Activated CD8-positive, alpha-beta memory T cell treated with anti-CD3 and anti-CD28 coated beads, Interleukin-2, amount 10 ng/mL, durations not matched to agents 7 days and 5 days (primary cell): ENCODE data around the gene ZDHHC5. TPM values are rescaled to one million over a fixed set of nuclear protein-coding genes. Genes with fewer than 3 reads are reported as not detected.

ENCODE experiments used
- ATAC-seq: fragments of 150-1000 bp; cut with Tn5 transposase; one replicate; pipeline ENCODE4 v1.10.0; 2021; ENCODE audit warnings: moderate library complexity
- CTCF ChIA-PET: fragments of 350-600 bp; sonication (Branson Sonifier 250); formaldehyde crosslinking; loops from one replicate; lab custom pipeline; 2021; ENCODE audit warnings: antibody characterized with exemption; lab: Charles Lee
- DNase-seq: peaks from one replicate; pipeline ENCODE4 v3.0.0-alpha.2; 2020
- H3K27ac Mint-ChIP-seq: one replicate; pipeline ENCODE4 v1.8.0; 2021; ENCODE audit warnings: mild to moderate bottlenecking, mixed read lengths
- H3K27me3 Mint-ChIP-seq: one replicate; pipeline ENCODE4 v1.8.0; 2021; ENCODE audit warnings: mixed read lengths
- H3K36me3 Mint-ChIP-seq: one replicate; pipeline ENCODE4 v1.8.0; 2021; ENCODE audit warnings: mild to moderate bottlenecking, mixed read lengths
- H3K4me1 Mint-ChIP-seq: one replicate; pipeline ENCODE4 v1.8.0; 2021; ENCODE audit warnings: mixed read lengths
- H3K4me3 Mint-ChIP-seq: one replicate; pipeline ENCODE4 v1.8.0; 2021; ENCODE audit warnings: mild to moderate bottlenecking, moderate library complexity, mixed read lengths
- H3K9me3 Mint-ChIP-seq: one replicate; pipeline ENCODE4 v1.8.0; 2022; ENCODE audit warnings: low read depth, mixed read lengths
- microRNA-seq: library from miRNA; unstranded; fragments of <30 nt; microRNA quantifications from one replicate; pipeline ENCODE4 v1.2.0, GENCODE V29; 2022
- total RNA-seq, 2 experiments: library from RNA; stranded (reverse); gene quantifications; one replicate each; pipeline ENCODE4 v1.2.3, GENCODE V29; 2021

The ZDHHC5 gene
- total RNA-seq, 2 experiments from 2014 or later = 74.5 to 75.9 TPM

DNA sequence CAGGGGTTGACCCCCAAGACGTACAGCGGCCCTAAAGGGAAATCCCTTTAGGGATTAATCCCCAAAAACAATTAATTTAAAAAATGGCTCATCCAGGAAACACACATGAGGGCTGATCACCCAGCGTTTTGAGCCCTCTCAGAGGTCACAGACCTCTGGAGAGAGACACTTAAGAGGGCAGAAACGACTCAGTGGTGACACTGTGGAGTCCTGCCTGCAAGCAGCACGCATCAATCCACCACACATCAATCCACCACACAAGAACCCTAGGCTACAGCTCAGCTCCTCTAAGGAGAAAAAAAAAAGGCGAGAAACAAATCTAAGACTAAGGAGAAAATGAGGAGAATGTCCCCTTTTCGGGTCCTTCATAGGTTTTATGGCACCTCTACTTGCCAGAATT, 60.9 kb downstream of the ZDHHC5 start:
- H3K27ac Mint-ChIP-seq = no peak overlapping the region
- H3K4me3 Mint-ChIP-seq = no peak overlapping the region
- peaks cover 2% of the 10 kb centered on the region for H3K36me3 Mint-ChIP-seq
- no peaks in the 10 kb centered on the region for H3K27me3 Mint-ChIP-seq
- ATAC-seq = no peak
- peaks cover 15% of the 10 kb centered on the region for H3K4me1 Mint-ChIP-seq
- no peak for DNase-seq
- H3K9me3 Mint-ChIP-seq = no peaks in the 10 kb centered on the region
- CTCF ChIA-PET = interaction anchor here (0.6 to 3.0 kb wide), 4 partner anchors 15 to 72 kb away, joined by 3 to 7 read pairs (median 4); no protein-coding TSS in a partner anchor

GRCh38 chr11:57729479-57729878, 61.6 kb downstream of the ZDHHC5 start:
- no peak overlapping the region for H3K27ac Mint-ChIP-seq
- peaks cover 2% of the 10 kb centered on the region for H3K36me3 Mint-ChIP-seq
- peaks cover 17% of the 10 kb centered on the region for H3K4me1 Mint-ChIP-seq
- CTCF ChIA-PET = interaction anchor here (3.0 kb wide), 1 partner anchor 71 kb away, joined by 7 read pairs; no protein-coding TSS in a partner anchor
- H3K4me3 Mint-ChIP-seq = no peak overlapping the region
- H3K27me3 Mint-ChIP-seq = no peaks in the 10 kb centered on the region
- H3K9me3 Mint-ChIP-seq = no peaks in the 10 kb centered on the region
- ATAC-seq (no peak), DNase-seq (no peak)

DNA sequence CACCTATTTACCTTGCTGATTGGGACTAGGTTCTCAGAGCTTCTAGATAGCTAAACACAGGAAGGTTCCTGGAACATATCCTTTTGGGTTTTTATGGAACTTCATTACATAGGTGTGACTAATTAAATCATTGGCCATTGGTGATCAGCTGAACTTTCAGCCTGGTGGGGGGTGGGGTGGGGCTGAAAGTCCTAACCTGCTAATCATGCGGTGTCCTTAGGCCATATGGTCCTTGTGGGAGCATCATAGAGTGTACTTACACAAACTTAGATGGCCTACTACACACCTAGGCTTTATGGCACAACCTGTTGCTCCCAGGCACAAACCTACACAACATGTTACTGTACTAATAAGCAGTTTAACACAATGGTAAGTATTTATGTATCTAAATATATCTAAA, 64.7 kb downstream of the ZDHHC5 start:
- Mint-ChIP-seq H3K36me3 (peaks cover 8% of the 10 kb centered on the region), H3K27ac (no peak overlapping the region), H3K27me3 (no peaks in the 10 kb centered on the region), H3K4me1 (peaks cover 19% of the 10 kb centered on the region), H3K9me3 (no peaks in the 10 kb centered on the region), H3K4me3 (no peak overlapping the region)
- CTCF ChIA-PET = no interaction called here
- ATAC-seq = no peak
- DNase-seq = no peak

DNA sequence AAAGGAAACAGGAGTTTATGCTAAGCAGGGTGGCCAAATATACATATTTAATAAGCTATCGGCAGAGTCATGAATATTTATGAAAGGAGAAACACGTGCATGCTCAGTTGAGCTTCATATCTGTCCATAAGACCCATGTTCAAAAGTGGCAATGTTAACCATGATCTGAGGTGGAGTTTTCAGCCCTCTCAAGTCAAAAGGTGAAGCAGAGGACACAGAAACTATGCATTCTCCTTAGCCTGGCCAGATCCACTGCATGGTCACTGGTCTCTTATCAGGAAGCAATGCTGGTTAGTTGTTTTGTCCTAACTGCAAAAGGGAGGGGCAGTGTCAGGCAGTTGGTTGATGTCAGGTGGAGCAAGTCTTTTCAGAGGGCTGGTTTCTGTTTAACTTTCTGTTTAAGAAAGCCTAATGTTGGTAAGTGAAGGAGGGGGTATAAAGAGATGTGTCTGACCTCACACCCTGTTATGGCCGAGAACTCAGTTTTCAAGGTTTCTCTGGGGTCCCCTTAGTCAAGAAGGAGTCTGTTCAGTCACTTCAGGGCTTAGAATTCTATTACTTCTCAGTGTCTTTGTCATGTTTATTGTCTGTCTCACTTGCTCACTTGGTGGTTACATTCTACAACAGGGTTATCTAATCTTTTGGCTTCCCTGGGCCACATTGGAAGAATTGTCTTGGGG, 67.8 kb downstream of the ZDHHC5 start:
- DNase-seq (no peak), ATAC-seq (peak; percentile 45)
- CTCF ChIA-PET = interaction anchor here (2.6 kb wide), 1 partner anchor 12 kb away, joined by 11 read pairs; no protein-coding TSS in a partner anchor
- H3K9me3 Mint-ChIP-seq = no peaks in the 10 kb centered on the region
- H3K36me3 Mint-ChIP-seq = peaks cover 15% of the 10 kb centered on the region
- no peak overlapping the region for H3K4me3 Mint-ChIP-seq
- H3K27ac Mint-ChIP-seq = peak overlapping the region; percentile 67
- H3K4me1 Mint-ChIP-seq = peaks cover 20% of the 10 kb centered on the region
- H3K27me3 Mint-ChIP-seq = no peaks in the 10 kb centered on the region

- Mint-ChIP-seq H3K4me1 (peaks cover 25% of the 10 kb centered on the region), H3K9me3 (no peaks in the 10 kb centered on the region), H3K27me3 (no peaks in the 10 kb centered on the region), H3K27ac (peak within 1 kb of the TSS; percentile 93), H3K36me3 (peaks cover 34% of the 10 kb centered on the region), H3K4me3 (peak within 1 kb of the TSS; percentile 86)
- CTCF ChIA-PET = interaction anchor here (0.7 to 2.9 kb wide), 8 partner anchors 10 to 100 kb away, joined by 3 to 16 read pairs (median 5); partner anchors contain the start of genes BTBD18, MED19 and TMX2
- DNase-seq (peak; percentile 97), ATAC-seq (peak; percentile 91)
Measured at GRCh38 chr11:57741132-57742086, 73.5 kb downstream of the ZDHHC5 start, which contains the start of gene SELENOH. SELENOH (plus strand) TSS chr11:57741491; CDS start chr11:57741596, 105 bp downstream.

GRCh38 chr11:57742087-57742452, 74.2 kb downstream of the ZDHHC5 start:
- Mint-ChIP-seq H3K27me3 (no peaks in the 10 kb centered on the region), H3K4me3 (peak overlapping the region; percentile 86), H3K27ac (peak overlapping the region; percentile 93), H3K36me3 (peaks cover 34% of the 10 kb centered on the region), H3K9me3 (no peaks in the 10 kb centered on the region), H3K4me1 (peaks cover 26% of the 10 kb centered on the region)
- CTCF ChIA-PET = interaction anchor here (1.4 to 2.9 kb wide), 5 partner anchors 9 to 74 kb away, joined by 3 to 16 read pairs (median 6); partner anchors contain the start of genes BTBD18, MED19 and TMX2
- DNase-seq (no peak), ATAC-seq (no peak)

- ATAC-seq = no peak
Measured at GRCh38 chr11:57744357-57744756, 76.4 kb downstream of the ZDHHC5 start.

DNA sequence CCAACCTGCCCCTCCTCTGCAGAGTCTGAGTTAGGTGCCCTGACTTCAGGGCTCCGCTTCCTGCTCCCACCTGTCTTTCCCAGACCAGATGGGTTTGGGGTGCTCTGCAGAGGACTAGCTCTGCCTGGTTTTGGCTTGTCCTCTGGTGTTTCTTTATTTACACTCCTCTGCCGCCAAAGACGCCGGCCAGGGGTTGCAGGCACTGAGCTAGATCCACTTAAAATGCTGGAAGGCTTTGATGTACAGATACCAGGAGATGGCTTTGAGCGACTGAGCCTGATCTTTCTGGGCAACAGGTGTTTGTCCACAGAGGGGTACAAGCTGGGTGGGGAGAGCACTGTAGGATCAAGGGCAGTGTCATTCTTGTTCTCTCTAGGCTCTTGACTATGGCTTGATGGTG, 77.3 kb downstream of the ZDHHC5 start:
- no peaks in the 10 kb centered on the region for H3K9me3 Mint-ChIP-seq
- H3K4me1 Mint-ChIP-seq = peaks cover 29% of the 10 kb centered on the region
- H3K4me3 Mint-ChIP-seq = no peak overlapping the region
- H3K36me3 Mint-ChIP-seq = peaks cover 28% of the 10 kb centered on the region
- DNase-seq (no peak), ATAC-seq (no peak)
- no peak overlapping the region for H3K27ac Mint-ChIP-seq
- H3K27me3 Mint-ChIP-seq = no peaks in the 10 kb centered on the region
- CTCF ChIA-PET = interaction anchor here (1.0 kb wide), 1 partner anchor 13 kb away, joined by 3 read pairs; no protein-coding TSS in a partner anchor

More at GRCh38 chr11:57744357-57744756, 76.4 kb downstream of the ZDHHC5 start:
- Mint-ChIP-seq H3K36me3 (peaks cover 31% of the 10 kb centered on the region), H3K4me3 (no peak overlapping the region), H3K4me1 (peaks cover 33% of the 10 kb centered on the region), H3K27me3 (no peaks in the 10 kb centered on the region), H3K9me3 (no peaks in the 10 kb centered on the region), H3K27ac (peak overlapping the region; percentile 37)
- CTCF ChIA-PET = interaction anchor here (0.7 kb wide), 1 partner anchor 56 kb away, joined by 4 read pairs; no protein-coding TSS in a partner anchor
- DNase-seq = no peak

GRCh38 chr11:57746920-57747319, 79.0 kb downstream of the ZDHHC5 start:
- Mint-ChIP-seq H3K4me3 (no peak overlapping the region), H3K4me1 (peaks cover 22% of the 10 kb centered on the region), H3K27me3 (no peaks in the 10 kb centered on the region), H3K36me3 (peaks cover 22% of the 10 kb centered on the region), H3K9me3 (no peaks in the 10 kb centered on the region), H3K27ac (peak overlapping the region; percentile 1)
- CTCF ChIA-PET = interaction anchor here (1.6 to 5.2 kb wide), 2 partner anchors 18 to 54 kb away, joined by 4 to 29 read pairs; no protein-coding TSS in a partner anchor
- no peak for ATAC-seq
- DNase-seq = no peak

Small RNA genes lying within 50 kb of the gene (microRNA-seq; reads per million reads assigned to microRNA genes)
- gene MIR130A = 461 reads per million, percentile 80 among the genes with 10 or more reads in this experiment

Other genes with a start within 250 kb of the ZDHHC5 start
- 100 to 1,000 TPM; 106 to 117 TPM for gene SLC43A3, start 241.0 kb upstream of the ZDHHC5 start, total RNA-seq
- not detected for gene RTN4RL2, start 207.6 kb upstream of the ZDHHC5 start, total RNA-seq
- 10 to 100 TPM; 24.6 to 25.8 TPM for gene SLC43A1, start 152.4 kb upstream of the ZDHHC5 start, total RNA-seq
- 10 to 100 TPM; 74.5 to 92.9 TPM for gene TIMM10, start 137.4 kb upstream of the ZDHHC5 start, total RNA-seq
- gene SMTNL1, start 130.5 kb upstream of the ZDHHC5 start, total RNA-seq = not detected
- 100 to 1,000 TPM; 245 to 317 TPM for gene UBE2L6, start 100.4 kb upstream of the ZDHHC5 start, total RNA-seq
- not detected for gene SERPING1, start 70.4 kb upstream of the ZDHHC5 start, total RNA-seq
- gene YPEL4, start 18.2 kb upstream of the ZDHHC5 start, total RNA-seq = 1 to 10 TPM in 1 of 2 experiments, under 1 TPM in 1; 0.42 to 1.0 TPM
- gene CLP1, start 10.4 kb upstream of the ZDHHC5 start, total RNA-seq = 10 to 100 TPM; 15.7 to 22.6 TPM
- gene MED19, start 44.1 kb downstream of the ZDHHC5 start, total RNA-seq = 10 to 100 TPM; 11.7 to 14.9 TPM
- 10 to 100 TPM; 58.2 to 77.4 TPM for gene TMX2, start 44.5 kb downstream of the ZDHHC5 start, total RNA-seq
- gene SELENOH, start 73.4 kb downstream of the ZDHHC5 start, total RNA-seq = 100 to 1,000 TPM; 114 to 145 TPM
- gene BTBD18, start 83.7 kb downstream of the ZDHHC5 start, total RNA-seq = not detected
- 1 to 10 TPM; 5.0 to 7.7 TPM for gene CTNND1, start 93.7 kb downstream of the ZDHHC5 start, total RNA-seq